ENCODE results near the gene ACYP2. TPM values are rescaled to one million over a fixed set of nuclear protein-coding genes. Genes with fewer than 3 reads are reported as not detected.
"Not testable (repeated sequence)": the region's sequence is repeated elsewhere in the genome, so short reads cannot be mapped to it uniquely, and the experiment has no call there.

The ACYP2 gene
- total RNA-seq, 4 donors from 2014 or later: 8.4 to 14.0 (median 9.8) TPM

- Histone ChIP-seq H3K27ac (no peak overlapping the region), H3K4me3 (no peak overlapping the region), H3K9me3 (peaks cover 0 to 5% (median 0%) of the 10 kb centered on the region in 4 donors), H3K36me3 (no peaks in the 10 kb centered on the region), H3K4me1 (no peaks in the 10 kb centered on the region), H3K27me3 (no peaks in the 10 kb centered on the region)
- TF ChIP-seq, protein P1, sequence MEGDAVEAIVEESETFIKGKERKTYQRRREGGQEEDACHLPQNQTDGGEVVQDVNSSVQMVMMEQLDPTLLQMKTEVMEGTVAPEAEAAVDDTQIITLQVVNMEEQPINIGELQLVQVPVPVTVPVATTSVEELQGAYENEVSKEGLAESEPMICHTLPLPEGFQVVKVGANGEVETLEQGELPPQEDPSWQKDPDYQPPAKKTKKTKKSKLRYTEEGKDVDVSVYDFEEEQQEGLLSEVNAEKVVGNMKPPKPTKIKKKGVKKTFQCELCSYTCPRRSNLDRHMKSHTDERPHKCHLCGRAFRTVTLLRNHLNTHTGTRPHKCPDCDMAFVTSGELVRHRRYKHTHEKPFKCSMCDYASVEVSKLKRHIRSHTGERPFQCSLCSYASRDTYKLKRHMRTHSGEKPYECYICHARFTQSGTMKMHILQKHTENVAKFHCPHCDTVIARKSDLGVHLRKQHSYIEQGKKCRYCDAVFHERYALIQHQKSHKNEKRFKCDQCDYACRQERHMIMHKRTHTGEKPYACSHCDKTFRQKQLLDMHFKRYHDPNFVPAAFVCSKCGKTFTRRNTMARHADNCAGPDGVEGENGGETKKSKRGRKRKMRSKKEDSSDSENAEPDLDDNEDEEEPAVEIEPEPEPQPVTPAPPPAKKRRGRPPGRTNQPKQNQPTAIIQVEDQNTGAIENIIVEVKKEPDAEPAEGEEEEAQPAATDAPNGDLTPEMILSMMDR (IDR thresholded peaks at IDR 0.05): no peak
- TF ChIP-seq POLR2A (IDR thresholded peaks at IDR 0.05): no peak
- no peak for DNase-seq
These were observed 6.9 kb downstream of the ACYP2 start for GRCh38 chr2:54122171-54122935.

GRCh38 chr2:54122939-54123338, 7.5 kb downstream of the ACYP2 start:
- TF ChIP-seq, protein P1 (IDR thresholded peaks at IDR 0.05): no peak
- TF ChIP-seq POLR2A (IDR thresholded peaks at IDR 0.05): no peak
- Histone ChIP-seq H3K27me3 (no peaks in the 10 kb centered on the region), H3K4me3 (no peak overlapping the region), H3K27ac (no peak overlapping the region), H3K36me3 (no peaks in the 10 kb centered on the region), H3K4me1 (no peaks in the 10 kb centered on the region), H3K9me3 (peaks cover 0 to 5% (median 0%) of the 10 kb centered on the region in 4 donors)
- DNase-seq: no peak

DNA sequence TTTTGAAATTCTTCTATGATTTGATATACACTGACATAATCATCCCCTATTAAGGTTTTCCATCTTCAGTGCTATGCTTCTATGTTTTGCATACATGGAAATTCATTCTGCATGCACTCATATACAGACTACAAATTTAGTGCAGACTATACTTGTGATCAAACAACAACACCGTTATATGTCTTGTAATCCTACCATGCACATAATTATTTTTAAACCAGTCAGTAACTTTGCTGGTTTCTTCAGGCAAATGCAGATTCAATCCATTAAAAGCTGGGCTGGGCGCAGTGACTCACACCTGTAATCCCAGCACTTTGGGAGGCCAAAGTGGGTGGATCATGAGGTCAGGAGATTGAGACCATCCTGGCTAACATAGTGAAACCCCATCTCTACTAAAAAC, 11.8 kb downstream of the ACYP2 start:
- not testable (repeated sequence) for H3K27ac ChIP-seq, H3K4me3 ChIP-seq, H3K36me3 ChIP-seq, H3K27me3 ChIP-seq, DNase-seq, H3K9me3 ChIP-seq, H3K4me1 ChIP-seq

DNA sequence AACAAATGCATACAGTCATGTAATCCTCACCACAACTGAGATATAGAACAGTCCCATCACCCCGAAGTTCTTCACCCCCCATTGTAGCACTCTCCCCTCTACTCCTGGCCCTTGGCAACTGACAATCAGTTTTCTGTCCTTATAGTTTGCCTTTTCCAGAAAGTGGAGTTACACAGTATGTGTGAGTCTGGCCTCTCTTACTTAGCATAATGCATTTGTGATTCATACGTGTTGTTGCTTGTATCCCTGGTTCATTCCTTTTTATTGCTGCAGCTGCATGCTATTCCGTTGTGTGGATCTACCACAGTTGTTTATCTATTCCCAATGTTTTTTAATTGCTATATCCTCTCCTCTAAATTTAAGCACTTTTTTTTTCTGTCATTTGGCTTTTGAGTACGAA, 17.6 kb downstream of the ACYP2 start:
- no peaks in the 10 kb centered on the region for H3K4me1 ChIP-seq
- H3K27me3 ChIP-seq: no peaks in the 10 kb centered on the region
- TF ChIP-seq, protein P1 (IDR thresholded peaks at IDR 0.05): no peak
- TF ChIP-seq POLR2A (IDR thresholded peaks at IDR 0.05): no peak
- H3K9me3 ChIP-seq: no peaks in the 10 kb centered on the region
- H3K36me3 ChIP-seq: no peaks in the 10 kb centered on the region
- H3K4me3 ChIP-seq: no peak overlapping the region
- no peak for DNase-seq
- no peak overlapping the region for H3K27ac ChIP-seq

- Histone ChIP-seq H3K27ac (no peak overlapping the region), H3K36me3 (no peaks in the 10 kb centered on the region), H3K9me3 (no peaks in the 10 kb centered on the region), H3K27me3 (no peaks in the 10 kb centered on the region), H3K4me1 (no peaks in the 10 kb centered on the region), H3K4me3 (no peak overlapping the region)
- DNase-seq: no peak
- no peak for TF ChIP-seq POLR2A (IDR thresholded peaks at IDR 0.05)
- TF ChIP-seq, protein P1 (IDR thresholded peaks at IDR 0.05): no peak
These were observed 23.8 kb downstream of the ACYP2 start for GRCh38 chr2:54139210-54139609.

- Histone ChIP-seq H3K27ac (no peak overlapping the region), H3K4me1 (no peaks in the 10 kb centered on the region), H3K36me3 (no peaks in the 10 kb centered on the region), H3K9me3 (no peaks in the 10 kb centered on the region), H3K4me3 (no peak overlapping the region), H3K27me3 (no peaks in the 10 kb centered on the region)
- TF ChIP-seq POLR2A (IDR thresholded peaks at IDR 0.05): no peak
- TF ChIP-seq, protein P1 (IDR thresholded peaks at IDR 0.05): no peak
- no peak for DNase-seq
These were observed 28.4 kb downstream of the ACYP2 start for GRCh38 chr2:54143780-54144179.

Measured in Peyer's patch (tissue), 4 donors.